Left kidney (tissue), 2 donors: Measurements from ENCODE around the gene RBBP9. TPM values are rescaled to one million over a fixed set of nuclear protein-coding genes. Genes with fewer than 3 reads are reported as not detected.
"Not testable (repeated sequence)": the region's sequence is repeated elsewhere in the genome, so short reads cannot be mapped to it uniquely, and the experiment has no call there.

Experiments used
- DNase-seq: peaks from one replicate; pipeline ENCODE4 v3.0.0-alpha.2; 2013
- polyA plus RNA-seq: library from polyadenylated mRNA; unstranded; fragments of 120-200 nt; gene quantifications from one replicate; pipeline ENCODE4 v1.2.1, GENCODE V29; 2013; ENCODE audit not compliant: insufficient read length

The RBBP9 gene
- polyA plus RNA-seq, 1 donor: 33.4 TPM

- peak; percentile 96 for DNase-seq
Observed at GRCh38 chr20:18507218-18508191, 10.5 kb upstream of the RBBP9 start, which contains the start of gene SEC23B. Gene SEC23B, plus strand, starts transcription at chr20:18507940. Its CDS starts 2,896 bp downstream, at chr20:18510836.

DNA sequence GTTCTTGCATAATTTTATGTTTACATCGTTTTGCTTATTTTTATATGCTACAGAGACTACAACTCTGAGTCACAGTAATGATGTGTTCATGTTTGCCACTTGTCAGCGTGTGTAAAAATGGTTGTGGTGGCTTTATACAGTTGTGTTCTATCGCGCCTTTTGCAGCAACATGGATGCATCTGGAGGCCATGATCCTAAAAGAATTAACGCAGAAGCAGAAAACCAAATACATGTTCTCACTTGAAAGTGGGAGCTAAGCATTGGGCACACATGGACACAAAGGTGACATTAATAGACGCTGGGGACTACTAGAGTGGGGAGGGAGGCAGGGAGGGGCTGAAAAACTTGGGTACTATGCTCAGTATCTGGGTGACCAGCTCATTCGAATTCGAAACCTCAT, 9.7 kb upstream of the RBBP9 start:
- no peak for DNase-seq

- DNase-seq: no peak
Observed at GRCh38 chr20:18504479-18505060, 7.5 kb upstream of the RBBP9 start.

DNA sequence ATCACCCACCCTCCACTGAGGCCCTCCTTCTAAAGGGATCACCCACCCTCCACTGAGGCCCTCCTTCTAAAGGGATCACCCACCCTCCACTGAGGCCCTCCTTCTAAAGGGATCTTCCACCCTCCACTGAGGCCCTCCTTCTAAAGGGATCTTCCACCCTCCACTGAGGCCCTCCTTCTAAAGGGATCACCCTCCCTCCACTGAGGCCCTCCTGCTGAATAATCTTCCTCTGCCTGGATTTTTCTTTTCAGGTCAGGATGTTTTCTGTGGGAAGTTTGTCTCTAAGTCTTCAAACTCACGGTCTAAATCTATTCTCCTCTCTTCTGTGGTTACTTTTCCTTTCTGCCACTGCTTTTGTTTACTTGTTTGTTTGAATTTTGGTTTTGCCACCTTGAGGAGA, 4.6 kb upstream of the RBBP9 start:
- not testable (repeated sequence) for DNase-seq

- no peak for DNase-seq
Observed at GRCh38 chr20:18497603-18498002, 578 bp upstream of the RBBP9 start.

GRCh38 chr20:18496042-18496441, 983 bp downstream of the RBBP9 start:
- DNase-seq: no peak

DNA sequence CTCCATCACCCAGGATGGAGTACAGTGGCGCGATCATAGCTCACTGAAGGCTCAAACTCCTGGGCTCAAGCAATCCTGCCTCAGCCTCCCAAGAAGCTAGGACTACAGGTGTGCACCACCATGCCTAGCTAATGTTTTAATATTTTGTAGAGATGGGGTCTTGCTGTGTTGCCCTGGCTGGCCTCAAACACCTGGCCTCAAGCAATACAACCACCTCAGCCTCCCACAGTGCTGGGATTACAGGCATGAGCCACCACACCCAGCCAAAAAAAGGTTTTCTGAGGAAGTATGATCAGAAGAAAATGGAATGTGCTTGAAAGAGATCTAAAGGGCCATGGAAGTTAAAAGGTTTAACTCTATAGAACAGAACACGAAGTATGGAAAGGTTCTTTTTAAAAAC, 8.7 kb downstream of the RBBP9 start:
- DNase-seq: no peak

DNA sequence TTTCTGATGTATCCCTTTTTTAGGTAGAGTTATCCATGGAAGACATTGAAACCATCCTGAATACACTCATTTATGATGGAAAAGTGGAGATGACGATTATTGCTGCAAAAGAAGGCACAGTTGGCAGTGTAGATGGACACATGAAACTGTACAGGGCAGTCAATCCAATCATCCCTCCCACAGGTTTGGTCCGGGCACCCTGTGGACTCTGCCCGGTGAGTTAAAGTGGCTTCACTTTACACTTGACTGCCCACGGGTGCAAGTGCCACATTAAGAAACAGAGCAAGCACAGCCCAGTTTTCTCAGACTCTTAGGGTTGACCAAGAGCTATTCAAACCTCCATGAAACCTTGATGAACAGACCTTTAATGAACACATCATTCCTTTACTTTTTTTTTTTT, 15.4 kb downstream of the RBBP9 start:
- DNase-seq: no peak

DNA sequence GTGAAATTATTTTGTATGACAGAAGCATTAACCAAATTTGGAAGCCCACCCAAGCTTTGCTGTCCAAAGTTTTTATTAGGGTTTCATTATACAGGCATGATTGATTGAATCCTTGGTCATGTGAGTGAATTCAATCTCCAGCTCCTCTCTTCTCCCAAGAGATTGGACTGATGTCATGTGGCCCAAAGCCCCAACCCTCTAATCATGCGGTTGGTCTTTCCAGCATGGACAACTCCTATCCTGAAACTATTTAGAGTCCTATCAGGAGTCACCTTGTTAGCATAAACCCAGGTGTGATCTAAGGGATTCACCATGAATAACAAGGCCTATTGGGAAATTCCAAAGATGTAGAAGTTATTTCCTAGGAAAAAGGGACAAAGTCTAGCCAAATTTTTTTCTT, 19.2 kb downstream of the RBBP9 start:
- no peak for DNase-seq

DNA sequence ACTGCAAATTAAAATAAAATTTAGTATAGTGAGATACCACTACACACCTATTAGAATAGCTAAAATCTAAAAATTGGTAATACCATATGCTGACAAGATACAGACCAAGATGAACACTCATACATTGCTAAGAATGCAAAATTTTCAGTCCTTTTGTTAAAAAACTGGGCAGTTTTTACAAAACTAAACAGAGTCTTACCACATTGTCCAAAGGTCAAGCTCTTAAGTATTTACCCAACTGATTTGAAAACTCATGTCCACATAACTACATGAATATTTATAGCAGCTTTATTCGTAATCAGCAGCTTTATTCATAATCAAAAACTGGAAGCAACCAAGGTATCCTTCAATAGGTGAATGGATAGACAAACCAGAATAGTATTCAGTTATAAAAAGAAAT, 19.8 kb downstream of the RBBP9 start:
- no peak for DNase-seq

DNA sequence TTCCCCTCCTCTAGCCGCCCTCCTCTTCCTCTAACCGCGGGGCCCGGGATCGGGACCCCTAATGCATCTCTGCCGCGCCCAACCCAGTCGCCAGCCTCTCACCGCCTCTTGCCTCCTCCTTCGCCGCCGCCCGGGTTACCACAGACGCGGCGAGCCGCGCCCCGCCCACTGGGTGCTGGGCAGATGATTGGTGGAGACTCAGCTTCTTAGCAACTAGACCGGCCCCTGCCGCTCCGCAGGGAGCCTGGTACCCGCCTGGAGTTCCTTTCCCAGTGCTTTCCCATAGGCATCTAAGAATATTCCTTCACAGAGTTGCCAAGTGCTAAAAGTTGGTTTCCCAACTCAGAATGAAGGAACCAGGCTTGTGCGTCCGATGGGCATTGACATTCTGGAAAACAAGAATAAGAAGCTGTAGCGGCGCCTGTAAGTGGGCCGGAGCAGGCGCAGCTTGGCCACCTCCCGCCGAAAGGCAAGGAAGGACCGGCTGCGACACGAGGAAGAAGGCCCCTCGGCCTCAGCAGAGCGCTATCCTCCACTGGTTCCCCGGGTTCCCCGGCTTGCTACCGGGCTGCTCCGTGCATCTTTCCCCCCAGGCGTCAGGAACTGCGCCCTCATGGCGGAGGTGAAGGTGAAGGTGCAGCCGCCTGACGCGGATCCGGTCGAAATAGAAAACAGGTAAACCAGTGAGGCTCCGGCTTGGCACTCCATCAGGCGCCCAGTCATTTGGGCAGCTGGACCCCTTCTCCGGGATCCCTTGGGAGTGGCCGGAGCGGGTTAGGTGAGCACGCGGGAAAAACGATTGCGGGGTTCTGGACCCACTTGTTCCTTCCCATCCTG, 29.9 kb downstream of the RBBP9 start, which contains the start of the genes DZANK1 and POLR3F:
Gene DZANK1, minus strand, starts transcription at position 137 of the 837 bp plus-strand sequence. CDS start 1,672 bp downstream, outside the sequence.
Gene POLR3F, plus strand, starts transcription at position 497 of the 837 bp plus-strand sequence. Its CDS starts 117 bp downstream, at position 614.
- DNase-seq: peak; percentile 96

- DNase-seq: no peak
Observed at GRCh38 chr20:18466574-18466893, 30.5 kb downstream of the RBBP9 start.

- DNase-seq: no peak
Observed at GRCh38 chr20:18465536-18466200, 31.4 kb downstream of the RBBP9 start.

DNA sequence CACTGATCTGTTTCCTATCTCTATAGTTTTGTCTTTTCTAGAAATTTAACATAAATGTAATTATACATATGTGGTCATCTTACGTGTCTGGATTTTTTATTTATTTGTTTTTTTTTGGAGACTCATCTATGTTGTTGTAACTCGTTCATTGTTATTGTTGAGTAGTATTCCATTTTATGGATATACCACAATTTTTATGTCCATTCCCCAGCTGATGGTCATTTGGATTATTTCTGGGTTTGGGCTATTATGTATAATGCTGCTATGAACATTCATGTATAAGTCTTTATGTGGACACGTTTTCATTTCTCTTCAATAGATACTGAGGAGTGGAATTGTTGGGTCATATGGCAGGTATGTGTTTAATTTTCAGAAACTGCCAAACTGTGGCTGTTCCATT, 40.4 kb downstream of the RBBP9 start:
- no peak for DNase-seq

- DNase-seq: no peak
Observed at GRCh38 chr20:18443886-18444285, 53.1 kb downstream of the RBBP9 start.

DNA sequence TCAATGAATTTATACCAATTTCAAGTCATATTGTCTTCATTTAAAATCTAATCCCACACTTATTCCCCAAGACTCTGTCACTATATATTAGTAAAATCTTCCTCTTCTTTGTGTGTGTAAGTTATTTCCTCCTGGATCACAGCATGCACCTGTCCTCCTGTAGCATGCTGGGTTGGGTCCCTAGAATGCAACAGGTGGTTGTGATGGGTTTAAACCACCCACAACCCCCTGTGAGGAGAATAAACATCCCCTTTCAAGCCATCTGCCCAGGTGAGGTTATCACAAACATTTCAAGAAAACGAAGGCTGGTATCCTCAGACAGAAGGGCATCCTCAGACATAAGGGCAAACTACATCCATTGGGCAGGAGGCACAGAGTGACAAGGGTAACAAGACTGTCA, 56.6 kb downstream of the RBBP9 start:
- DNase-seq: no peak

- no peak for DNase-seq
Observed at GRCh38 chr20:18436847-18437246, 60.2 kb downstream of the RBBP9 start.
